Left lobe of liver (tissue), 2 donors: Measurements from ENCODE around the gene BCR. TPM values are rescaled to one million over a fixed set of nuclear protein-coding genes. Genes with fewer than 3 reads are reported as not detected.

Experiments
- ATAC-seq: fragments of 200-7000 bp; cut with Tn5 transposase; one replicate; pipeline ENCODE4 v1.9.1; 2020; ENCODE audit warnings: mild to moderate bottlenecking, moderate library complexity
- DNase-seq: peaks from one replicate; pipeline ENCODE4 v3.0.0-alpha.2; 2020; ENCODE audit warnings: low spot score
- total RNA-seq: library from RNA; stranded (reverse); gene quantifications from one replicate; pipeline ENCODE4 v1.2.1, GENCODE V29; 2021
- donor health status: DM: no; HTN: no; CAD: no; lungs with moderate emphysema.
- donor health status: DM: no; HTN: yes; CAD: no.

BCR gene
- total RNA-seq, 1 donor from 2014 or later = 29.7 TPM

DNA sequence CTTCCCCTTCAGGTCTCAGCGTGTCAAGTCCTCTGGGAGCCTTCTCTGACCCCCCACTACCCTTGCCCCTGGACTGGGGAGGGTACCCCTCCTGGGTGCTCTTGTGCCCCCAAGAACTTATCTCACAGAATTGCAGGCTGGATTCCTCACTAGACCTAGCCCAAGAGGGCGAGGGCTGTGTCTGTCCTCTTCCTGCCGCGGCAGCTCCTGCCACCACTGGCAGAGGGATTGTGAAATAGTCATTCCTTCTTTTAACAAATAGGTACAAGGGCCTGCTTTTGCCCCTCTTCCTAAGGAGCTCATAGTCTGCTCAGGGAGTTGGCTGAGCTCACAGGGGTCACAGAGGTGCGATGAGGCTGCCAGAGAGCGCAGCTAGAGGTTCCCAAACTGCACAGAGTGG is 29.5 kb upstream of the BCR start:
- no peak for DNase-seq
- no peak for ATAC-seq

DNA sequence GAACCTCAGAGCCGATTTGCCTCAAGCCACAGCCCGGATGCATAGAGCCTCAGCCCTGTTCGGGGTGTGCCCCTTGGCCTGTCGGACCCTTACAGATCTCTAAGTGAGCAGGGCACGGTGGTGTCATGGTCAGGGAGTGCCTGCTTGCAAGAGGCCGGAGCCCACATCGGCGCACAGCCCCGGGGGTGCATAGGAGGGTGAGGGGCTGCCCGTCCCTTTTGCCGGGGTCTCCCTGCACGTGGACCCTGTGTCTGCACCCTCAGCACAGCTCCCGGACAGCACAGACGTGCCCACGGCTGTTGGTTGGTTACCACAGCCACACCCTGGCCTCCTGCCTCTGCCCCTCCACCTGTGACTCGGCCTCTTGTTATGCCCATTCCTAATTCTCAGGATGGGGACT is 28.5 kb upstream of the BCR start:
- no peak for DNase-seq
- ATAC-seq = no peak

DNA sequence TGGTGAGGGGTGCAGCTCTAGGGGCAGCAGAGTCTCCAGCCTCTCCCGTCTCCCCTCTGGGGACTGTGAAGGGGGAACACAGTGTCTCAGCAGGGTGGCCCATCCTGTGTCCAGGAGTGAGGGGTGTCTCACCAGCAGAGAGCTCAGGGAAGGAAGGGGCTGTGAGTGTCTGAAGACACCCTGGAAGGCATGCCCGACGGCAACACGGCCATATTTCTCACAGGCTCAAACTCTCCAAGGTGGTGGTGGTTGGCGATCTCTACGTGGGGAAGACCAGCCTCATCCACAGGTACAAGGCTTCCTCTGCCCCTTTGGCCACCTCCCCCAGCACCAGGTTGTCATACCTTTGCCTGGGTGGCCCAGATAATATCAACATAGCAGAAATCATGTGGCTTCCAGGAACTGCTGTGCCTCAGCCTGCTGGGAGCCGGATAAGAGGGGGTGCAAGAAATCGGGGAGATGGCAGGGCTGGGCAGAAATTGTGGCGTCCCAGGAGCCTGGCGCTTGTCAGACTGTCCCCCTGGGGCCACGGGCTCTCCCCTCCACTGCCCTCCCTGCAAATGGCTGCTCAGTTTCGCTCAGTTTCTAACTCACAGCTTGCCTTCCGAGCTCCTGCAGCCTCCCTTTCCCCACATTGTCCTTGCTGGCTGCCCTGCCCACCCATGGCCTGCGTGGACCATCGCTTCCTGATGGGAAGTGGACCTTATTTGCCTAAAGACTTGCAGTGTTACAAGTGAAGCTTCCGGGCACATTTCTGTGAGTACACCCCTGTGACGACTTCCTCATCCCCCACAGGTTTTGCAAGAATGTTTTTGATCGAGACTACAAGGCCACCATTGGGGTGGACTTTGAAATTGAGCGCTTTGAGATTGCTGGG is 27.8 kb upstream of the BCR start:
- ATAC-seq (no peak), DNase-seq (no peak)

DNA sequence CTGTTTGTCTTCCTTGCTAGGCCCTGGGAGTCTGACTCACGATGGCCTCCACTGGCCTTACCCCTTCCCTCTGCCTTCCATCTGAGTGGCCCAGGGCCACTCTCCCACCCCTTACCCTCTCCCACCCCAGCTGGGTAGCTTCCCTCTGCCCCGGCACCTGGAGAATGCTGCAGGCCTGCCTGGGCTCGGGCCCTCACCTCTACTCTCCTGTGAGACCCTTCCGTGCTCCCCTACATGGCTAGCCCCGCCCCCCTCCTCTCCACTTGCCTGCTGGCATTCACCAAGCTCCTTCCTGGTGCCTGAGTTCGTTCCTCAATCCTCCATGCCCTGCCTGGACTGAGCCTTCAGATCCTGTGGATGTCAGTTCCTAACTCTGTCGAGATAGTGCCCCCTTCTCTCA is 26.3 kb upstream of the BCR start:
- DNase-seq = no peak

DNA sequence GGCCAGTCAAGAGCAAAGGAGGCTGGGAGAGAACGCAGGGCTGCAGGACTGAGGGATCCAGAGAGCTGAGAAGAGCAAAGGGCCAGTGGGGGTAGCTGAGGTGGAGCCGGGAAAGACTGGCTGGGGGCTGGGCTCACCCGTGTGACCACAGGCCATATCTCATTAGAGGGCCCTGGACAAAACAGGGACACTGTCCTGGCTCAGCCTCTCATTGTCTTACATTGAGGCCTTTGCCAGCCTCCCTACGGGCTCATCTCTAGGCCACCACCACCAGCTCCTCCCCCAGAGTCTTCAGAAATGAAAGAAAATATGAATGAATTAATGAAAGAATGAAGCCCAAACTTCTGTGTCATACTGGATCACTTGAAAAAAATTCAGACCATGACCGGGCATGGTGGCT is 25.8 kb upstream of the BCR start:
- ATAC-seq = no peak
- DNase-seq = no peak

More for the DNA sequence above, 26.3 kb upstream of the BCR start:
- ATAC-seq = no peak

DNA sequence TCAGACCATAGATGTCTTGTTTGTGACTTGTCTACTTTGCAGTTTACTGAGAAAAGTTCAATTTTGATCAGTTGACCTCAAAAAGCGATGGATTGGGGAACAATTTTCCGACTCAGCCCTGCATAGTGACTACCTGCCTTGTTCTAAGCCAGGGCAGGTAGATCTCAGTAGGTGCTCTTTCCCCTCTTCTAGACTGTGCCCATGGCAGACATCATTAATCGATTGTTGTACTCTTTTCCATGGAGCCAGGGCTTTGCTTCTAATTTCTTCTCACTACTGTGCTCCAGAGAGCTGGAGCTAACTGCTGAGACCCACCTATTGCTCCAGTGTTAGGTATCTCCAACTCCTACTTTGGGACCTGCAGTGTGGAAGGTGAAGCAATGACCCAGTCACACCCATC is 25.2 kb upstream of the BCR start:
- DNase-seq (no peak), ATAC-seq (no peak)

DNA sequence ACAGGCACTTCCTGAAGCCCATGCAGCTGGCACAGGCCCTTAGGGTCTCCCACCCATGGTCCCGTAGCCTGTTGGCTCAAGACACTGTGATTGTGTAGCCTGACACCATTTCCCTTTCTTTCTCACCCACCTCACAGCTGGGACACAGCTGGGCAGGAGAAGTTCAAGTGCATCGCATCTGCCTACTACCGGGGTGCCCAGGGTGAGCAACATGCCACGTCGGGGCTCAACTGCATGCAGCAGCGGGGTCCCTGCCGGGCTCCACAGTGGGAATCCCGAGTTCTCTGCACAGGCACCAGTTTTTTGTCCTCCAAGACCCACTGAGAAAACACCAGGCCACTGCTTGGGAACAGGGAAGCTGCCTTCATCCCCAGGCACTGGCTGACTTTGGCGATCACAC is 24.5 kb upstream of the BCR start:
- DNase-seq (no peak), ATAC-seq (no peak)

DNA sequence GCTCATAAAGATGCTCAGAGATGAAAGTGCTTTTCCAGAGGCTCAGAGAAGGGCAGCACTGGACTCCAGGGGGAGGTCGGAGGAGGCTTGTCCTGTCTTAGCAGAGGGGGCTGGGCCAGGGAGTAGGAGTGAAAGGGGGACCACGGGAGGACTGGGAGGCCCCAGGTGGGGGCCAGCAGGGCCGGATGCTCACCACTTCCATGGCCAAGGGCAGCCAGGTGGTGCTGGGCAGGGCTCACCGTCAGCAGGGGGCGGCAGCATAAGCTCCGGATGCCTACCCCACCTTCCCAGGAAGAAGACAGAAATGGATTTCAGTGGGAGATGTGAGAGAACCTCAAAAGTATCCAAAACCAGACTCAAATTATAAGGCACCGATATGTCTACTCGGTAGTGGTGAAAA is 24.0 kb upstream of the BCR start:
- ATAC-seq (no peak), DNase-seq (no peak)

DNA sequence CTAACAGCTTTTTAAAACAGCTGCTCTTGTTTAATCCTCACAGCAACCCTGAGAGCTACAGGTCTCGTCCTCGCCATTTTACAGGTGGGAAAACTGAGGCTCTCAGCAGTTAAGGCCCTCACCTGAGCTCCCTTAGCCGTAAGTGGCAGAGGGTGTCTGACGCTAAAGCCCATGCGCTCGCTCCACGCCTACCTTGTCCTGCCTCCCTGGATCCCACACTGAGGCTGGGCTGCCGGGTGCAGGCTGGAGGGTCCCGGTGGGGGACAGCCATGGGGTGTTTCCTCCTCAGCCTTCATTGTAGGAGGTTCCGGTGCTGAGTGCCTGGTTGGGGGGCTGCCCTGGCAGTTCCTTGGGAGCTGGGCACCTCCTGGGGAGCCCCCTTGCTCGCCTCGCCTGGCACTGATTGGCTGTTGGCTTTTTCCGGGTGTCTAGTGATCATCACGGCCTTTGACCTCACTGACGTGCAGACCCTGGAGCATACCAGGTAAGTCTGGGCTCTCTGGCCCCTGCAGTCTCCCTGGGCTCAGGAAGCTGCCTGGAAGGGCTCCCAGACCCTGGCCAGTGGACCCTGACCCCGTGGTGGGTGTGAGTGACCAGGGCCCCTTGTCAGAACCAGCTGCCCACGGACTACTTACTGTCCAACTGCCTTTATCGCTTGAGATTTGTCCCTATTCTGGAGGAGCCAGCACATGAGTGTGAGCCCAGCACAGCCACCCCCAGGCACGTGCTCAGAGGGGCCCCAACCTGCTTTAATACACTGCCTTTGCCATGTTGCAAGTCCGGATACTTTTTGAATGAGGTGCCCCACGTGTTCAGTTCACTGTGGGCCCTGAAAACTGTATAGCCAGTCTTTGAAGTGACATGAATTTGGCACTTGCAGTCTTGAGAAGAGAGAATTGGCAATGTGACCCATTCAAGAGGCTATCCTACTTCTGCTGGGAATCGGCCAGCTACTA is 22.5 kb upstream of the BCR start:
- no peak for DNase-seq

DNA sequence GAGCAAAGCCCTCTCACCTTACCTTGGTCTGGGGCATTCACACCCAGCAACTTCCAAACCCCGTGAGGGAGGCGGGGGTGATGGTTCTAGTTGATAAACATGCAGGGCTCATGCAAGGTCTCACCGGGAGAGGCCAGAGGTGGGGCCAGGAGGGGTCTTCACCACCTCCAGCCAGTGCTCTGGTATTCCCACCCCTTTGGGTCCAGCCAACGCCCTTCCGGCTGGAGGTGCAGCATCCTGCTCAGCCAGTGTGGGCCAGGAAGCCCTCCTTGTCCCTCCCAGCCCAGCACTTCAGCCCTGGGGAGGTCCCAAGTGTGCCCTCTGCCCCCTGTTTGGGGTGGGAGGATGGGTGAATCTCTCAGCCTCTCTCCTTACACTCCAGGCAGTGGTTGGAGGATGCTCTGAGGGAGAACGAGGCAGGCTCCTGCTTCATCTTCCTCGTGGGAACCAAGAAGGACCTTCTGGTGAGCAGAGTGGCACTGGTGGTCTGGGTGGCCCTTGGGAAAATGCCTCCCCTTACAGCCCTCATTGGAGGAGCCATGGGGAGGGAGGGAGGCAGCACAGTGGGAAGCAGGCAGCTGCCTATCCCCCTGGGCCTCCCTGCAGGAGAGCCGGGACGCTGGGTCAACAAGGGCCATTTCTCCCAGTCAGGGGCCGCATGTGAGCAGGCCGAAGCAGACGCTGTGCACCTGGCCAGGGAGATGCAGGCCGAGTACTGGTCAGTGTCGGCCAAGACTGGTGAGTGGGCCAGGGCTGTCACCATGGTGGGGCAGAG is 21.6 kb upstream of the BCR start:
- DNase-seq = no peak
- no peak for ATAC-seq

More for the DNA sequence above, 22.5 kb upstream of the BCR start:
- ATAC-seq = no peak

DNA sequence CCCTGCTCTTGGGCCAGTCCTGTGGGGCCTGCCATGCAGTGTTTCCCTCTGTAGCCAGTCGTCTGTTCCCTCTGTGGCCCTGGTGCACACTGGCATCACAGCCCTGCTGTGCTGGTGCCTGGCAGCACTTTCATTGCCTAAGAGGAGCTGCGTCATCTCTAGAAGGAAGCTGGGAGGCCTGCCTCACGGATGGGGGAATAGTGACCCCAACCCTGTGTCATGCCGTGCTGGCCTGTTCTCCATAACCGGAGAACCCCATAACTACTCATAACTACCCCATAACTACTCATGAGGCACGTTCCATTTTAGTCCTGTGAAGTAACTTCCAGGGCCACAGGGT is 21.0 kb upstream of the BCR start:
- no peak for DNase-seq
- no peak for ATAC-seq

DNA sequence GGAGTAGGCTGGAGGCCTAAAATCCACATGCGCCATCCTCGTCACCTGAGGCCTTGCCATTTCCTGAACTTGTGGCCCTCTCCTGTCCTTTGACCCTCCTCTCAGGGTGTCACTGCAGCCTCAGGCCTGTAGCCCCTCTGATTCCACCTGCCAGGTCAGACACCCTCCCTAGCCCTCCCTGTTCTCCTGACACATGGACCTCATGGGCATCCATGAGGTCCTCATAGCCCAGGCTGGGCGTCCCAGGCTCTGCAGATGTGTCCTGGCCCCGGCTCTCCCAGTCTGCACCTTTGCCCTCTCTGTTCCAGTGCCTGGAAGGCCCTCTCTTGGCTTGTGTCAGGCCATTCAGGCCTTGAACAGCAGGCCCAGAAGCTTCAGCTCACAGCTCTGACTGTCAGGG is 19.3 kb upstream of the BCR start:
- DNase-seq (no peak), ATAC-seq (peak; percentile 52)

DNA sequence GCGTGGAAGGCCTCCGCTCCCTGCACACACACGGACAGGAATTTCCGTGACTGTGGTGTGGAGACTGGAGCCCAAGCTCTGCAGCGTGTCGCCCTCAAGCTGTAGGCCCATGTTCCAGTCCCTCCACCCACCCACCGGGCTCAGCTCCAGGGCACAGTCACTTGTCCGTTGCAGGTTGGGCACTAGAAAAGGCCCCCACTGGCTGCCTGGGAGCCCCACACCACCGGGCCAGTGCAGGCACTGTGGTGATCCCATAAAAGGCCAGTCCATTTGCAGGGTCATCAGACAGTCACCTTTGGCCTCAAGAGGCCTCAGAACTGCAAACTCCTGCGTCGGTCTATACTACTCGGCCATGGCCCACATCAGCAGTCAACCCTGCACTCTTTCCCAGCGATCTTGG is 18.7 kb upstream of the BCR start:
- DNase-seq (no peak), ATAC-seq (no peak)

DNA sequence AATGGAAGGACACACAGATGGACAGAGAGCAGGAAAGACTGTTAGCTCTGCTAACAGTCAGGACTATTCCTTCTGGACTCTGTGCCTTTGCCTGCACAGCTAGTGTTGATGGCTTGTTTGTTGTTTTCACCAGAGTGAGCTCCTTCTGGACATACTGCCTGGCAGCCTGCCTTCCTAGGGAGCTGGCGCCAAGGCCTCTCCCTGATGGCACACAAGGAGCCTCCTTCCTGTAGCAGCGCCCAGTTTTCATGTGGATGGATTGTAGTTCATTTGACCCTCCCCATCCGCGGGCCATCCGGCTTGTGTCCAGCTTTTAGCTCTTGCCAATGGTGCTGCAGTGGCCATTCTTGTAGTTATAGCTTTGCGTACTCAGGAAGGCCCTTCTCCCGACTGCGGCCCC is 16.6 kb upstream of the BCR start:
- ATAC-seq (peak; percentile 74), DNase-seq (peak; percentile 85)

DNA sequence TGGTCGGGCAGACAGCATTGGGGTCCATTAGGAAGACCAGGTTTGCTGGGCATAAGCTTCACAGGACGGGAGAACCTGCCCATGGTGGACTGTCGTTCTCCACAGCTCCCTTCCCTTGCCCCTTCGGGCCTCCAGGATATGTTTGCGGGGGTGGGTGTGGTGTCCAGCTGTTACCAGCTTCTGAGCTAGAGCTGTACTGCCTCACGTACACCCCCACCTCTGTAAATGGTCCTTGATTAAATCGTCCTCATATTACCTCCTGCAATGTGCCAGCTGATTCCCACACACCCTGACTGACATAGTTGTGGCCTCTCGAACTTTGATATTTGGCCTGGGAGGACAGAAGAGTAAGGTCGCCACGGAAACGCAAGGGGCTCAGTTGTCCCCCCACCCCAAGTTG is 16.2 kb upstream of the BCR start:
- peak; percentile 53 for ATAC-seq
- DNase-seq = no peak

DNA sequence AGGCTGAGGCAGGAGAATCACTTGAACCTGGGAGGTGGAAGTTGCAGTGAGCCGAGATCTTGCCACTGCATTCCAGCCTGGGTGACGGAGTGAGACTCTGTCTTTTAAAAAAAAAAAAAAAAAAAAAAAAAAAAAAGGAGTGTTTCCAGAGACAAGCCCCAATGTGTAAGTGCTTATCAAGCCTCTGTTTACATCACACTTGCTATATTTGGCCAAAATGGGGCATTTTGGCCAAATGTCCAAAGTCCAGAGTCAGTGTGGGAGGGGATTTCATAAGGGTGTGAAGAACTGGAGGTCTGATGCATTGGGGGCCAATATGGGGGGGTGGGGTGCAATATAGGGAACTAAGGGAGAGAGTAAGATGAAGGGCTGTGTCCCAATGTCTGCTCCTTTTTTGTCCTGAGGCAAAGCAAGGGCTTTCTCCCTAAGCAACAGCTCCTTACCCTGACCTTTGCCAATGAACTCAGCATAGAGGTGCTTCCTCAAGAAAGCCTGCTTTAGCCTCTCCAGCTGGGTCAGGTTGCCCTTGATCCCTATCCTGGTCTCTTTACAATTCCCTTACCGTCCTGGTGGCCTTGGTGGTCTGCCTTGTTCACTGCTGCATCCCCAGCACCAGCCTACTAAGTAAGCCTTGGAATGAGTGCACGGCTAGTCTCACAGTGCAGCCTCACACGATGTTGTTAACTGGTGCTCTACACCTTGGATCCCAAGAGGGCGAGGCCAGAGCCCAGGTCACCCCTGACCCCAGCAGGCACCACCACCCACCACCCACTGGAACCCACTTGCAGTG is 14.1 kb upstream of the BCR start:
- no peak for ATAC-seq
- DNase-seq = no peak

DNA sequence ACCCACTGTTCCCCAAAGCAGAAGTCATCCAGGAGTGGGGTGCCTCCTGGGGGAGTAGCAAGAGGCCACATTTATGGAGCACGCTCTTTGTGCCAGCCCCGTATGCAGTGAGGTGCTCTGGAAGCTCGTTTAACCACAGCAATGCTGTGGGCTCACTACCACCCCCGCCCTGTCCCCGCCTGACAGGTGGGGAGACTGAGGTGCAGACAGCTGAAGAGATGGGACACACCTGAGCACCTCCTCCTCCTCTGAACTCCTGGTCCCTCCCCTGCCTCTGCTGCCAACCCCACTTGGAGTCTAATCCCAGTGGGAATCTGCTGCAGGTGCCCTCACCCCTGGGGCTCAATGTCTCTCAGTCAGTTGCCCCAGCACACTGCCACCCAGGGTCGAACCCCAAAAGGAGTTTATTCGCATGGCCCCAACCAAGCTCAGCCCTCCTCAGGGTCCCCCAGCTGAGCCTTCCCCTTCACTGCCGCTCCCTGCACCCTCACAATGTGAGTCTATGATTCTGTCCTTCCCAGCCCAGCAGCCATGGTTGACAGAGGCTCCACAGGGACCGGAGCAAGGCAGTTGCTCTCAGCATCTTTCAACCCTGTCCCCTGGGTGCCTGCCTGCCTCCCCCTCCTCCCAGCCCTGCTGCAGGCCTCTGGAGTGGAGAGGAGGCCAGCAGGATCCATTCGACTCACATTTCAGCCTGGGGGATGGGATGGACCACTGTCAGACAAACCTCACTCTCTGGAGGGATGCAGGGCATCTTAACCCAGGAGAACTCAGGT is 13.3 kb upstream of the BCR start:
- ATAC-seq (no peak), DNase-seq (no peak)

DNA sequence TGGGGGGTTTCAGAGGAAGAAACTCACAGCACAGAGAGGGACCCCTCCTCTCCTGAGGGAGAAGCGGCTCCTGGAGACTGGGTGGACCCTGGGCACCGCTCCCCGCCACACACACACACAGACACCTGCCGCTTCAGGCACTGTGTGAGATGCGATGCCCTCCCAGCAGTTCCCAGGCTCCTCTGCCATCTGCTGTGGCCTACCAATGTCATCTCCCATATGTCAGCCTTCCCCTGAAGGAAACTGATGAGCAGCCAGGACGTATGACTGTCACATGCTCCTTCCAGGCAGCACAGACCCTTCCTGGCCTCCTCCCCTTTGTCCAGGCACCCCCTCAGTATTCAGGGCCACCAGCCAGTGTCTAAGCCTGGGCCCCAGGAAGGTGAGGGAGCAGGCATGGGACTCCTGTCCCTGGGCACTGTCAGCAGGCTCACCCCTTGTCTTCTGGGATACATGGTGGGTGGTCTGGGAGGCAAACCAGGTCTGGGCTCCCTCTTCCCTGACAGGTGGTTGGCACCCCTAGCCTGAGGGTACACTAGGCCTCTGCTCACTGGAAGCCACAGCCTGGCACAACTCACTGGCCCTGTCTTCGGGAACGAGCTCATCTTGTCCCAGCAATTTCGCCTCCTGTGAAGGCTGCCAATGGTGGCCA is 11.8 kb upstream of the BCR start:
- no peak for DNase-seq
- ATAC-seq = no peak

DNA sequence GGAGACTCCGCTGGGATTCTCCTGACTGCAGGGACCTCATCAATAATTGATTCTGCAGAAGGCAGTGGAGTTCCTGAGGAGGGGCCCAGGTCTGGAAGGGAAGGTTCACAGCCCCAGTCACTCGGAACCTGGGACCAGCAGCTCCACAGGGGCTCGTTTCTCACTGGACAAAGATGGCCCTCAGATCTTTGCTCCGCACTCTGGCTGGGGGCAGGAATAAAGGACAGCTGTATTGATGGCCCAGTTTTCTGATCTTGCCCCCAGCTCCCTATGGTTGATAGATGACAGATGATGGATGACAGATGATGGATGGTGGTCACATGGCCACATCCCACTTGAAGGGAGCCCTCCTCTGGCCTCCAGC is 11.3 kb upstream of the BCR start:
- DNase-seq = no peak
- ATAC-seq = no peak
